Epidermal melanocyte (primary cell): ENCODE results near the gene MARCHF10.

Experiments
- DNase-seq: peaks from one replicate; pipeline ENCODE4 v3.0.0; 2011; ENCODE audit warnings: low spot score; ENCODE audit not compliant: insufficient read length

Gene MARCHF10

DNA sequence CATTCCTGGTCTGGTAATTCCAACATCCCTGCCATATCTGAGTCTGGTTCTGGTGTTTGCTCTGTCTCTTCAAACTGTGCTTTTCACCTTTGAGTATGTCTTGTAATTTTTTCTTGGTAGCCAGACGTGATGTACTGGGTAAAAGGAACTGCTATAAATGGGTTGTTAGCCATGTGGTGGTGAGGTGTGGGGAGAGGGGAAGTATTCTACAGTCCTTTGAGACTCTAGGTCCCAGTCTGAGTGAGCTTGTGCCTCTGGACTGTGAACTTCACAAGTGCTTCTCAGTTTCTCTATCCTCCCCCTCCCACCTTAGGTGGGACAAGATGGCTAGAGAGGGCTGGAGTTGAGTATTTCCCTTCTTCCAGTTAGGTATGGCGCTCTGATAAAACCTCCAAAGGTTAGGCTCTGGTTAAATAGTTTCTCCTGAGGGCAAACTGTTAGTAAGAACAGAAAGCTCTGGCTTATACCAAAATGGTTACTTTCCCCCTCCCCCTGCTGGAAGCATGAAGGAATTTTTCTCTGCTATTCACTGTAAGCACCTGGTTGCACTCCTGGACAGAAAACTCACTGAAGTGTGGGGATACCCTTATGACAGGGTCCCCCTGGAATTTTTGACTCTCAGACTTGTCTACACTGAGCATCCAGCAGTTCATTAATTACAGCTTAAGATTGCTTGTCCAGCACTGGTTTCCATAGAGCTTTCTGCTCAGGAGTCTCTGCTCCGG, 87.8 kb downstream of the MARCHF10 start:
- no peak for DNase-seq

DNA sequence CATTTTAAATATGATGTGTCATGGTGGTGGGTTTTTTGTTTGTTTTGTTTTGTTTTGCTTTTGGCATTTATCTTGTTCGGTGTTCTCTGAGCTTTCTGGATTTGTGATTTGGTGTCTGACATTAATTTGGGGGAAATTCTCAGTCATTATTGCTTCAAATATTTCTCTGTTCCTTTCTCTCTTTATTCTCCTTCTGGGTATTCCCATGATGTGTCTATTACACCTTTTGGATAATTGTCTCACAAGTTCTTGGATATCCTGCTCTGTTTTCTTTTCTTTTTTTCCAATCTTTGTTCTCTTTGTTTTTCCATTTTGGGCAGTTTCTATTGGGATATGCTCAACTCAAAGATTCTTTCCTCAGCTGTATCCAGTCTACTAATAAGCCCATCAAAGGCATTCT, 88.5 kb downstream of the MARCHF10 start:
- no peak for DNase-seq

DNA sequence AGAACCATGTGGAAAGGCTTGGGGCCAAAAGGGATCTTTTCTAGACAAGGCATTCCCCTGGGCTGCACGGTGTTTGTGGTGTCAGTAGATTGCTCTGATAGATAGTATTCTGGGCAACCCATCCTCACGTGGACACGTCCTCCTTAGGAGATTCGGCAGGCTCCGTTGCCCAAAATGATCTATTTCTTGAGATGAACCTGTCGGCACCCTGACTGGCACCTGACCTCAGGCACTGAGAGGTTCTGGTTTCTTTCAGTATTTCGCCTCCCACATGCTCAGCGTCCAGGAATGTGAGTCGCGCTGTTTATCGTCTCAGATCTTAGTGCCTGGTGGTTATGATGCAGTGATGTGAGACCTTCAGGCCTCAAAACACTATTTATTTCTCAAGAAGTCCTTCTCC, 89.7 kb downstream of the MARCHF10 start:
- no peak for DNase-seq

DNA sequence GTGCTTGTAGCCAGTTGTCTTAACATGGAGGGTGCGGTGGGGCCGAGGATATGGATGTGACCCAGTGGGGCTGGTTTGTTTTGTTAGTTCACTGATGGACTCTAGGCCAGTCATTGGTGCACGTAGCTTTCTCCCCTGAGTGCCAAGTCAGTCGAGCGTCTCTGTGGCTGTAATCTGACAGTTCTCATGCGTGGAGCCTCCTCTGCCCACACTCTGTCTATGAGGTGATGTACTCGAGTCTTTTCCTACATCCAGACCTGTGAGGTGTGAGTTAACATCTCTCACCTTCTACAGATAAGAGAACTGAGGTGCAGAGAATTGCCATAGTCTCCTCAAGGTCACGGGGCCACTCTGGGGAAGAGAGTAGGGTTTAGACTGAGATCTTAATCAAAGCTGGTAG, 90.2 kb downstream of the MARCHF10 start:
- DNase-seq = no peak

DNA sequence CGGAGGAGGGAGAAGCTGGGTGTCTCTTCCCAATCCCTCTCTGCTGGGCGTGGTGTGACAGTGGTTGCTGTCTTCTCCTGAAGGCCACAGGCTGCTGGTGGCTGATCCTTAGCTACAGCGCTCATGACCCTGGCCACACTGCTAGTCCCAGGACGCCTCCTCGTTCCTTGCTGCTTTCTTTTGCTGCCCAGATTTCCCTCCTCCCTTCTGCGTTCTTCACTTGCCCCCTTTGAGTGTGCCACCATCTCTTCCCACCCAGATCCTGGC, 90.6 kb downstream of the MARCHF10 start:
- DNase-seq = no peak

DNA sequence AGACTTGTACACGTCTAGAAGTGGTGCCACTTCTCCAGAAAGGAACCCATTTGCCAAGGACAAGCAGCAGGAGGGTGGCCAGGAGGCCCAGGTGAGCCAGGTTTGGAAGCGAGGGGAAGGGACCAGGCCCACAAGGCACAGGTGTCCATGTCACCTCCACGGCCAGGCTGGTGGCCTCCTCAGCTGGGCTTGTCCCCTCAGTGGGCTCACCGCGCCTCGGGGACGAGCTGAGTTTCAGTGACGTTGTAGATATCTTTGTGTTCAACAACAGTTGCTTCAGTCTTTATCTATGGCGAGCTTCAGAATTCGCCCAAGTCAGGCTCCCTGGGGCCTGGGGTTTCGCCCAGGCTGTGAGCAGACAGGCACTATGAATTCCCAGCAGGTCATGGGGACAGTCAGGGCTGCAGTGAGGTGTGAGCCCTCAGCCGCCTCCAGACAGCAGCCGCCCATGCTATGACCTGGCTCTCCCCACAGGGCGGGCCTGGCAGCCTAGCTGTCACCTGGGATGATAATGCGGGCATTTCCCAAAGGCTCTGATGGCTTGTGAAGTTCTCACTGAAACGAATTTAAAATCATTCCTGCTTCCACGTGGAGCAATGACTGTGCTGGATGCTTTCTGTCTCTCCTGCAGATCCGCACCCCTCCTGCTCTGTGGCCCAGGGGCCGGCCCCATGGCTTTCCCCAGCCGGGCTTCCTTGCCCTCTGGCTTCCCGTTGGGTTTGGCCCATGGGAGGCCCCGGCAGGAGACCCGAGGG, 91.1 kb downstream of the MARCHF10 start:
- no peak for DNase-seq

DNA sequence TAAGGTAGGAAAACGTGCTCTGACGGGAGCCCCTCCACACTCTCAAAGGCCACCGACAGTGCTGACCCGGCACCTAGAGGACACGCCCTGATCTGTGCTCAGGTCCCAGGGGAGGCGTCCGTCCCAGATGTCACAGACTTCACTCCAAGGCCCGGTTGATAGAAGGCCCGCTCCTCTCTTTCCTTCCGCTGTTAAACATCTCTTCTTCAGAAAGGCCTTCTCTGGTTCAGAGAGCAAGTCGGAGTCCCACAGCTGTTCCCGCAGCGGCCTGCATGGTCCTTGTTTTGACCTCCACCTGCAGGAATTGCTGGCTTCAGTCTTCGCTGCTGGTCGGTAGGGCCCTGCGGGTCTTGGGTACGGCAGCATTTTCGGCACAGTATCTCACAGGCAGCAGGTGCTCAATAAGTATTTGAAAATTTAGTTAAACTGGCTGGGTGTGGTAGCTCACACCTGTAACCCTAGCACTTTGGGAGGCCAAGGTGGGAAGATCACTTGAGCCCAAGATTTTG, 92.2 kb downstream of the MARCHF10 start:
- no peak for DNase-seq

DNA sequence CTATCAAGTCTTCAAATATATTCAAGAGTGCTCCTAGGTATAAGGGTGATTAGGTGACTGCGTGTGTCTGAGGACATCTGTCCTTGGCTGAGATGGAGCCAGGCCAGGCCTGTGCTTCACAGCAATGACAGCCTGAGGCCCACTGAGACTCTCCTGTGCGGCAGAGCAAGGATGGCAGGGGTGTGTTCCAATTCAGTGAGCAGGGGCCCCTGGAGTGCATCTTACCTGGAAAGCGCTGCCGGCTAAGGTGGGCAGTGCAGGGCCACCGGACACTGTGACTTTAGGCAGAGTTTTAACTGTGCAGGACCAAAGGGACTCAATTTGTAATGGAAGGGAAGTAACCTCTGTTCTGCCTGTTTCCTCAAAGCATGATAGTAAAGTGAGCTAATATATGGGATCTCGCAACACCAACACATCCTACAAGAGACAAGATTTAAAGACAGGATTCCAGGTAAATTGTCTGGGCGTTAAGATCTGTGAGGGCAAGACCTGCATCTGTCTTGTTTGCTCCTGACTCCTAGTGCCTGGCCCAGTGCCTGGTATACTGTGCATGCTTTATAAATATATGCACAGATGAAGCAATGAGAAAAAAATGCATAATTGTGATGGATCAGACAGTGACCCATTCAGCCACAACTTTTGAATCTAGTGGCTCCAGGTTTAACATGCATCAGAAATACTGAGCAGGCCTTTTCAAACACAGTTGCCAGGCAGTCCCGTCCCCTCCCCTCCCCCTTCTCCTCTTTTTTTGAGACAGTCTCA, 93.9 kb downstream of the MARCHF10 start:
- DNase-seq = no peak

DNA sequence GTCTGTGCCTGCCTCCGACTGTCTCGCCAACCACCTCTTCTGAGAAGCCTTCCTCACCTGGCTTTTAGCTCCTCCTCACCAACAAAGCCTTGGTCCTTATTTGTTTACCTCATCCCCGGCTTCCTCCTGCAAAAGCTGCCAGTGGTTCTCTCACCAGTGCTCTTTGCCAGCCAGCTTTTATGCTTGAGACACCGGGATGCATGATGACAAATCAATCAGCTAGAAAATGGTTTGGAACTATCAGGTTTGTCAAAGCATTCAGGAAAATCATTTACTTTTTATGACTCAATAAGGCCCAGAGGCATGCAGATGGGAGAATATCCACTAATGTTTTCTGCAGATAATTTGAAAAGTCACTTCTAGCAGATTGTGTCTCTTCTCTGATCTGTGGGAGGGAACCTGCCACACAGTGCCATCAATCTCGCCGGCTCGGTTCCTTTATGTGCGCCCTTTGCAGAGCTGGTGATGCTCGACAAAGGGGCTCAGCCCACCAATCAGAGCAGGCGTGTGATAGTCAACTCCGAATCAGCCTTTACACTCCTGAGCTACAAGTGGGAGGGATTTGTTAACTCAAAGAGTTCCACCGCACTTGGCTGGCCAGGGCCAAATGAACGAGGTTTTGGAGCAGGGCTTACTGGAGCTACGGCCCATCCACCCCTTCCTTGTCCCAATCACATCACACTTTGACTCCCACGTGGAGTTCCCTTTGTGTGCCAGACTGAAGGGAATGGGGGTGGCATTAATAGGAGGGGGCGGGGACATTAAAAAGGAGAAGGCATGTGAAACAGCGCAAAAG, 94.8 kb downstream of the MARCHF10 start:
- DNase-seq = no peak

DNA sequence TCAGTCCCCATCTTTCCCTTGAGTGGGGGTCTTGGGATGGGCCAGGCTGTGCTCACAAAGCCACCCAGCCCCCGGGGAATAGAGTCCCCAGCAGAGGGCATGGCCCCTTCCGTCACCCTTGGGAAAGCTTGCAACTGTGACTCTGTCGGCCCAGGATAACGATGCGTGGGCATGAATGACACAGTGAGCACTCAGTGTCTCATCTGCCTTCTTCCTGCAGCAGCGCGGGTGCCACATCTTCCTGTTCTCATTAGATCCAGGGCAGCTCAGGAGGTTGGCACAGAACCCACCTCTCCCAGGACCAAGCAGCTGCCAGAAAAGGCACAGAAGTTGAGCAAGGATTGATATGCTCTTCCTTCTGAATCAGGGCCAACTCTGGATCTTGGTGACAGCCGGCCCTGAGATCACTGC, 95.9 kb downstream of the MARCHF10 start:
- no peak for DNase-seq

DNA sequence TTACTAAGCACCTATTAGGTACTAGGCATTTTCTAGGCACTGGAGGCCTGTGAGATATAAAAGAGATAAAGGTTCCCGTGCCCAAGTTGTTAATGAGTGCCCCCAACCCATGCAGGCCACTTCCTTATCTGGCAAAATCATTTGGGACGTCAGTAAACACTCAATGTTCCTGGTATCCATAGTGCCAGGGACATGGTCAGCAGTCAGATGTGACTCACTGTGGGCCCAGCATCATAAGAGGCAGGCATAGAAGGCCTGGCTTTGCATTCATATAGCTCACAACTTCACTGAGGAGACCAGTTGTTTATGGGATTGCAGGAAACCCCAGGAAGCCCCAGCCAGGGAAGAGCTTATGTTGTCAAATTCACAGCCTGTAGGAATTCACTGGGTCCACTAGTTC, 99.5 kb downstream of the MARCHF10 start:
- DNase-seq = no peak

DNA sequence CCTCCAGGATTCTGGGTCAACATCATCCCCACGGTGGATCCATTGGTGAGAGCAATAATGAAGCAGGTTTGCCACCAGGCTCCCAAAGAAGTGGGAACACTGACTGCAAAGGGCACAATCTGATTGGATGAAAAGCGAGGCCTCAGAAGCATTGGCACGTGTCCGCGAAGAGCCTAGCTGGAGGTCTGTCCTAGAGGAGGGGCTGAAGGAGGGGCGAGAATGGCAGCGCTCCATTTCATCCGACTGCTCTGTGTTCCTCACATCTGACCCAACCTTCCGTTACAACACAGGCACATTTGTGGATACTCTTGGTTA, 100.7 kb downstream of the MARCHF10 start:
- no peak for DNase-seq

DNA sequence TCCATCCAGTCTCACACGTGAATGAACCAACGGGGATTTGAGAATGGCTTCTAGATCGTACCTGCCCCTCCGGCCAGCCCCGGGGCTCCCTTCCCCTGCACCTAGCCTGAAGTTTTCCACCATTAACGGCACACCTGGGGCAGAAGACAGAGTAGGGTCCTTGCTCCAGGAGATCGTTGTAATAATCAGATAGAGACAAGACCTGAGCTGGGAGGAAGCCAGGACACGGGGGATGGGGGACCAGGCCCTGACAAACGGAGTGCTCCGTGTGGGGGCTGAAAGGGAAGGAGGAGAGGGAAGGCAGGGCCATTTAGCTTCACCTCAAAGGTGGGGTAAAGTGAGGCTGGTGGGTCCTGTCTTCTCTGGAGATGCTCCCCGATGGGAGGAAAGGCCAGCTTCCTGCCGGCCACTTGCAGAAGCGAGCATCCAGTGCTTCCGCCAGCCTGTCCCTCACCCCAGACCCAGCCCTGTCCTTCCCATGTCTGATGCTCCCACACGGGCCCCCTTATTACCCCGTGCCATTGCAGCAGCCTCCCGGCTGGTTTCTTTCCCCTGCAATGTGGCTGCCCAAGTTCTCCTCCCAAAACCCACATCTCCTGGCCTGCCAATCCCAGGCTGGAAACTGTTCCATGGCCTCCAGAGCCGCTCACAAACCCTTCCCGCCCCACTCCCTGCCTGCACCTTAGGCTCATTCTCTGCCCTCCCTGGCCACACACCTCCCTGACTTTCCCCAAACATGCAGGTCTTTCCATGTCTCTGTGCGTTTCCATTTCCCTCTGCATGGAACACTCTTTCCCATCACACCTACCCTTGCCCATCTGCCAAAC, 101.3 kb downstream of the MARCHF10 start:
- DNase-seq = no peak

DNA sequence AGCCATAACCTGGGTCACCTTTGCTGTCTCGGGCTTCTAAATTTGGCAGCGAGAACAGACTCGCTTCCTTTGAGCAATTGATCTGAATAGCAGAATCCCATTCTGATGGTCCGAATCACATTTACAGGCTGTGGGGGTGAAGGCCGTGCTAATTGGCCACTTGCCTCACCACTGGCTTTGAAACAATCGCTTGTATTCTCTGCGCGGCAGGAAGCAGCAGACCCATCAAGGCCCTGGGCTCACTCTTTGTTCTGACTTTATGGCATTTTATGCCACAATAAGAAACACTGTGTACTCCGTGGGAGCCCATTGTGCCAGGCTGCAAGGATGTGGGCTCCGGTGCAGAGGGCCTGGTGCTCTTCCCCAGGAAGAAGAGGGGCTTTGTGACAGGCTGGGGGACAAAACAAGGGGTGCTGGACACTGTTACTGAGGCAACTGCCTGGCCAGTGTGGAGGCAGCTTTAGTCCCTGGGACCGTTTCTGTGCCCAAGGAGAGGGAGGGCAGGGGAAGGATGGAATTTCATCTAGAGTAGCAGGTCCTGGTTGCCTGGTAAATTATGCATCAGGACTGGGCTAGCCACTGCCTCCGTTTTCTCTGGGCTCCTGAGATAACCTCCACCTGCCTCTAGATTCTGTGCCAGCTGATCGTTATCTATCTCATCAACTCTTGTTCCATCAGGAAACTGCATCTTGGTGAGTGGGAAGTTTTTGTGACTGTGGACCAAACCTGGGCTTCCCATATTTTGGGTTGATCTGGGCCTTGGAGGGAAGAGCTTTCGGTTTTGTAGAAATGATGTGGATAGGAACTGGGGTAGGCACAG, 102.1 kb downstream of the MARCHF10 start:
- DNase-seq = no peak

DNA sequence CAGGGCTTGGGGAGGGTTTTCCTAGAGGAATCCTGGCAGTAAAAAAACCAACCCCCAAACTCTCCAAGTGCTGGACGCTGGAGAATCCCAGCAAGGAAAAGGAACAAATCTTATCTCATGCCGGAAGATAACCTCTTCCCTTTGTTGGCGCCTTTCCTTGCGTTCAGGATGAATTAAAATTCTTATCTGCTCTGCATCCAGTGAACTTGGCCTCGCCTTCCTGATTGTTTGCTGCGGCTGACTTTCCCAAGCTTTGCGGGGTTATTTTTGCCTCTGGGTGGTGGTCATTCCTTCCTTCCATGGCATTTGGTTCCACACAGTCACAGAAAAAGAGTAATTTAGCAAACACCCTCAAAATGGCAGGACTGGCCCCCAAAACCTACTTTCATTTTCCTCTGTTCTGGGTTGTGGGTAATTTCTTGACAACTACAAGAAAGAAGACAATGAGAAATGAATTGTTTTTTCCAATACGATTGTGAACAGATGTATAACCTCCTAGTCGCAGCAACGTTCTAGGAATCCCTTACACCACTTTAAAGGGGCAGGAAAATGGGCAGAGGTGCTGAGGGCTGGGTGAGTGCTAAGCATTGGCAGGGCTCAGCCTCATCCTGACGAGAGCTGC, 102.8 kb downstream of the MARCHF10 start:
- no peak for DNase-seq

DNA sequence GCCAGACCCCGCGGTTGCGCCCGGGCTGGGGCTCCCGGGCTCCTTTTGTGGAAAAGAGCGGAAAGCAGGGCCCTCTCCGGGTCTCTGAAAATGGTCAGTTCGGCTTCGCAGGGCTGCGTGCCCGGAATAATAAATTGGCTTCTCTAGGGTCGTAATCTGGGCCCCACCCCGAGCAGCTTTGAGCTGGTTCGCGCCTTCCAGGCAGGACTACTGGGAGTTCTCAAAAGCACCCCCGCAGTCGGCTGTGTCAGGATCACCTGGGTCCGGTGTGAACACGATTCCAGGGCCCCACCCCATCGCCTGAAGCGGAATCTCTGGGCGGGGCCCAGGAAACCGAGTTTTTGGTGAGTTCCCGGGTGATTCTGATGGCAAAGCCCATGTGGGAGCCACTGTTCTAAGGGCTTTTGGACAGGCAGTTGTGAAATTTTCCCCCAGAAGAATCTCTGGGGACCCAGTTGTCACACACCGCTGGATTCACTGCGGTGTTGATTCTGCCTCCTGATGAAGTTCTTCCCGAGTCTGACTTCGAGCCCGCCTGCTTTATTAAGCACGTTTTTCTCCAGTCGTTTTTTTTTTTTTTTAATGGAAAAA, 103.6 kb downstream of the MARCHF10 start:
- DNase-seq = no peak

DNA sequence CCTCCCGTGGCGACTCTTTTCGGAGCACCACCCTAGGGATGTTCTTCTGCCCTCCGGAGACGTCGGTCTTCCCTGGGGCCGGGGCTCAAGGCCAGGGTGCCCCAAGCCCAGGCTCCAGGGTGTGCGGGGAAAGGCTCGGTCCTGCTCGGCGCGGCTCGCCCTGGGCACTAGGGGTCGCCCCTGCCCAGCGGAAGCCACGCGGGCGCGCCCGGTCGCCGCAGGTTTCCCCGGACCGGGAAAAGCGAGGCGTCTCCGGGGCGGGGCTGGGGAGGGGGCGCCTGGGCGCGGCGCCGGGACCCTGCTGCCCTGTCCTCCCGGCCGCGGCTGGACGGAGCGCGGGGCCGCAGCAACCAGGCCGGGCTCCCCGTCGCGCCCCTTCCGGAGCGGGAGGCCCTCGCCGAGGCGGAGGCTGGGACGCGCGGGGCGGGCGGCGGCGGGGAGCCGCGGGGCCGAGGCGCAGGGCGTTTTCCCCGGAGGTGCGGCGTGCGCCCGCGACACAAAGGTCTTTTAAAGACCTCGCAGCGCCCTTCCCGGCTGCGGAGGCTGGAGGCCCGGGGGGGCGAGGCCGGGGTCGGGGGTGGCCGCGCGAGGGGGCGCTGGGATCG, 104.2 kb downstream of the MARCHF10 start:
- DNase-seq = no peak

DNA sequence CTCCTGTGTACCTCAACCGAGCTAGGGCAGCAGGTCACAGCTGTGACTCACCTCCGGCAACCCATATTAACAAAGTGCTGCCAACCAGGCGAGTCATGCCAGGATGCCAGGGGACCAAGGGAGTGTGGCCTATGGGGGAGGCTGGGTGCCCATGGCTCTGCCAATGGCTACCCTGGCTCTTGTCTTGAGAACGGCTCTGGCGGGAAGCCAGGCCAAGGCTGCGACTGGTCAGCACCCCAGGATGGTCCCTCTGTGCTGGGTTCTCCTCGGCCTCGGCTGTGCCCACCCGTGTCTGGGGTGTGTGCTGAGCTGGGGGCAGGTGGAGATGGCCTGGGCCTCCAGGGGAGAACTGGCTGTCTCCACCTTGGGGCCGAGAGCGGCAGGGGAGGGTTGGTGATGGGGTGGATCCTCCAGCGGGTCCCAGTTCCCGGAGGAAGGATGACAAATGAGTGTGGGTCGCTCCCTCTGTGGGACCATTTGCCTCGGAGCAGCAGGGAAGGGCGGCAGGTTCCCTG, 104.8 kb downstream of the MARCHF10 start:
- DNase-seq = no peak
